AG09309 (cell line): Measurements from ENCODE around the gene MAZ.

ENCODE experiments used
- DNase-seq: peaks from one replicate; pipeline ENCODE4 v3.0.0-alpha.2; 2010; ENCODE audit warnings: low read depth
- H3K4me3 ChIP-seq: 2 replicates; pipeline ENCODE4 v1.5.1; 2011; ENCODE audit warnings: mild to moderate bottlenecking, low read depth, low read length, moderate library complexity; ENCODE audit not compliant: control insufficient read depth
- CTCF ChIP-seq: IDR thresholded peaks from 2 replicates; pipeline ENCODE4 v1.5.1; 2011; ENCODE audit warnings: mild to moderate bottlenecking, low read depth, low read length, inconsistent platforms; ENCODE audit not compliant: insufficient read depth, control insufficient read depth; ENCODE audit errors: missing control alignments

The MAZ gene

GRCh38 chr16:29794231-29794710 lies 12.1 kb upstream of the MAZ start:
- no peak for TF ChIP-seq CTCF
- H3K4me3 ChIP-seq: no peak overlapping the region
- DNase-seq: no peak

- no peak for TF ChIP-seq CTCF
- DNase-seq: no peak
- no peak overlapping the region for H3K4me3 ChIP-seq
Measured at GRCh38 chr16:29802416-29802935, 3.9 kb upstream of the MAZ start.

GRCh38 chr16:29804020-29804419 lies 2.3 kb upstream of the MAZ start:
- no peak for TF ChIP-seq CTCF
- H3K4me3 ChIP-seq: no peak overlapping the region
- DNase-seq: no peak

- TF ChIP-seq CTCF: no peak
- DNase-seq: no peak
- H3K4me3 ChIP-seq: peak overlapping the region; percentile 52
Measured at GRCh38 chr16:29804455-29805231, 1.7 kb upstream of the MAZ start.

GRCh38 chr16:29805232-29806098 lies 864 bp upstream of the MAZ start:
- no peak for TF ChIP-seq CTCF
- peak; percentile 88 for DNase-seq
- H3K4me3 ChIP-seq: peak overlapping the region; percentile 52

- peak overlapping the region; percentile 74 for H3K4me3 ChIP-seq
- DNase-seq: no peak
- TF ChIP-seq CTCF: no peak
Measured at GRCh38 chr16:29806641-29807425, 504 bp downstream of the MAZ start.
